Suppressor macrophage (primary cell): ENCODE results near the gene LCLAT1.

Experiments used
- DNase-seq, 4 experiments: peaks; one replicate each; pipeline ENCODE4 v3.0.0-alpha.2; 2020 to 2022
- total RNA-seq, 17 experiments: gene quantifications; one replicate each; lab custom pipeline; 2026; ENCODE audit warnings: mixed read lengths in 6 of 17, inconsistent platforms in 3 of 17; lab: John Stamatoyannopoulos, UW

The LCLAT1 gene
- 3.7 to 29.6 (median 13.7) reads per million in 17 experiments for total RNA-seq

DNA sequence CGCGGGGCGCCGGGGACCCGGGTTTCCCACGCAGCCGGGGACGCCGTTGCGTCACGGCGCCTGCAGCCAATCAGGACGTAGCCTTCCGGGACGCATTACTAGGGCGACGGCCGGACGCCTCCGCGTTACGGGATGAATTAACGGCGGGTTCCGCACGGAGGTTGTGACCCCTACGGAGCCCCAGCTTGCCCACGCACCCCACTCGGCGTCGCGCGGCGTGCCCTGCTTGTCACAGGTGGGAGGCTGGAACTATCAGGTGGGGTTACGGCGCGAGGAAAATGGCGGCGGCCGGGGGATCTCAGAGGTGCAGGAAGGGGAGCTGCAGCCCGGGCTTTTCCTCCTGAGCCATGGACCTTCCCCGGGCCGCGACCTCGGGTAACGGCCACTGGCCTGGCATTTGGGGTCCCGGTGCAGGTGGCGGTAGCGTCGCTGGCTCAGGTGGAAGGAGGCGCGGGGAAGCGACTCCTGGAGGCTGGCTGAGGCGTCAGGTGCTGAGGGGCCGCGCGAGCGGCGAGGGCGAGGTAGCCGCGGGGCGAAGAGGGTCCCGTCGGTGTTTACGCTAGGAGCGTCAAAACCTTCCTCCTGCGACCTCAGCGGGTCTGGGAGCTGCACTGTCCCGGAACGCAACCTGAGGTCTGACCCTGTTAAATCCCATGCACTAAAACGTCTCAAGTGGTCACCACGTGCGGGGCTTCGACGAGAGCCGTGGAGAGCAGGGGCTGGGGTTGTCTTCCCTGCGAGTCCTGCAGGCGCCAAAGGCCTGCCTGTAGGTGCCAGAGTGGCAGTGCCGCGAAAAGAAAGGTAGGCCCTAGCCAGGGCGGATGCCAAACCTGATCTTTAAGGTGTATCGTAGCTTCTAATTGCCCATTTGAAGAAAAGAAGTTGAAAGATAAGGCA lies at the start of gene LCLAT1:
LCLAT1 (plus strand) TSS at position 98 of the 897 bp plus-strand sequence. CDS start 78,345 bp downstream, outside the sequence.
- peak; percentile 91 to 94 (median 92) for DNase-seq

DNA sequence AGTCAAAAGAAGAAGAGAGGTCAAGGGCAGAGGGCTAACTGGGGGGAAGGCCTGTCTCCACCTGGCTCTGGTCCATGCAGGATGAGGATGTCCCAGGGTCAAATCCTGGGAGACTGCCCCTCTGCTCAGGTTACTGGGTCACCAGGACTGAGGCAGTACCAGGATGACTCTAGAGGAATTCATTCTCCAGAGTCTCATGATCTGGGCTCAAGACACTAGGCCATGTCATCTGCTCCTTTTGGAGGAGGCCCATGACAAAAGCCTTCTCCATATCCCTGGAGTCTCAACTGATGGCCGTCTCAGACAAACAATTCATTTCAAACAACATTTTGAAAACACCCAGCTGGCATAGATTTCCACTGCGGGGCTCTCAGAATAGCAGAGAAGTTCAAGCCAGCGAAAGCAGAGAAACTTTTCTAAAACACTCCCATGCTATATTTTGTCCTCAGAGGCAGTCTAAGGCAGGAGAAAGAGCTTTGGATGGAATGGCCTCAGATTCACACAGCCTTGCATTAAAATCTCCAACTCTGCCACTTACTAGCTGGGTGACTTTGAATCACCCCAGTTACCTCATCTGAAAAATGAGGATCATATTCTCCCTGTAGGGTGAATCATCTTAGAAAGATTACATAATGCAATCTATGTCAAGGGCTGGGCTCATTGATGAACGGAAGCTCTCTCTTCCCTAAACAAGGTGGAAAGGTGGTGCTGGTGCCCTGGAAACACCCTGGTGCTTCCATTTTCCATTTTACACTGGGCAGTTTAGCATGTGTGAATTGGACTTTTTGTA lies 48.8 kb upstream of the LCLAT1 start:
- DNase-seq: peak; percentile 36 to 76 (median 55)

DNA sequence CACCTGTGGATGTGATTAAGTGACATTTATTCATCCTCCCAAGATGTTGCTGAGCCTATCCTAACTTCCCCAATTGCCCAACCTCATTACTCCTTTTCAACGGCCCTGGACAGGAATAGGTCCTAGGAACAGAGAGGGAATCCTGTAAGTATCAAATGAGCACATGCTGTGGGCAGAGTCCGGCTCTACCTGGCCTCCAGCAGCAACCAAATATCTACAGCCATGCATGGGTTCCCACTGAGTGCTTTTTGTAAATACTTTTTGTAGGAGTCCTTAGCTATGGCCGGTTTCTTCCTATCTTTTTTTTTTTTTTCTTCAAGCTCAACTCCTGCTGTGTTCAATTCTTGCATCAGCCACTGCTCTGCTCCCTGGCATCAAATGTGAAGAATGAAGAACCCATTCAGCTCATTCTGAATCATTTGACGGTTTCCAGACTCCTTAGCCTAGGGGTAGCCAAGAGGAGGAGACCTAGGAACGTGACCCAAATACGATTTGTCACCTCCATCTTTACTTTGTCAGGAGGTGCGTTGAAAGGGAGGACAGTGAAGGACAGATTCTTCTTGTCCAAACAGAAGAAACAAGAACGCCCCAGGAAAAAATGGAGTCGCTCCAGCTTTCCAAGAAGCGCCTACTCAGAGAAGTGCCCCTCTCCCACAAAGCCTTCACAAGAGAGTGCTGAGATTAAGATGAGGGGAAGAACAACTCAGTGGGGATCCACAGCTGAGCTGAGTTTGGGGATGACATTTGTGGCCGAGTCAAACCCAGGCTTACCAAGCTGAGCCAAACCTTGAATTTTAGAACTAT lies 46.7 kb upstream of the LCLAT1 start:
- no peak for DNase-seq

DNA sequence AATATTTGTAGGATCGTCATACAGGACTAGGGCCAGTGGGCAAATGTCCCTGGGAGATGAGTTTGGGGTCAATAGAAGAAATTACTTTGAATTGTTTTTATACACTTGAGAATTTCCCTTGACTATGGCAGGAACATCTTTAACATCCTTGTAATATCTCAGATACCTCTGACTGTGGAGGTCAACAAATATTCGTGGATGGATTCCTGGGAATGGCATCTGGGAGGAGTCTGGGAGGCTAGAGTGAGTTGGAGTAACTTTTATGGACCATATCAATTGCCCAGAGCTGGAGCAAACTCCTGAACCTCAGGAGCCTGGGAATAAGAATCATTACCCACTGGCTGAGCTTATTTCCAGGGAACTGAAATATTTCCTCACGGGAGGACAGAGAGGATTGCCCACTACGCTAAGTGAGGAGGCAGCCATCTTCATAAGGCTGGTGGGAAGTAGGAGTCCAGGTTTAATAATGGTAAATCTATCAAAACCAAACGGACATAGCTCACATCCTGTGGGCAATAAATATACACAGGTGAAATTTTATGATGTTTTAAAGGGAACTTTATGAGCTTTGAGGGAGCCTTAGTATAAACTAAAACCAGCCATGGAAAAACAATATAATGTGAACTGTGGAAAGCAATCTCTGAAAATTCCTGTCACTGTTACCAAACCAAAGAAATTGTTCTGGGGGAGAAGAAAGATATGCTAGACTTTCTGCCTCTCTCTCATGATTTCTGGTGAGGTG lies 44.4 kb upstream of the LCLAT1 start:
- DNase-seq: no peak

DNA sequence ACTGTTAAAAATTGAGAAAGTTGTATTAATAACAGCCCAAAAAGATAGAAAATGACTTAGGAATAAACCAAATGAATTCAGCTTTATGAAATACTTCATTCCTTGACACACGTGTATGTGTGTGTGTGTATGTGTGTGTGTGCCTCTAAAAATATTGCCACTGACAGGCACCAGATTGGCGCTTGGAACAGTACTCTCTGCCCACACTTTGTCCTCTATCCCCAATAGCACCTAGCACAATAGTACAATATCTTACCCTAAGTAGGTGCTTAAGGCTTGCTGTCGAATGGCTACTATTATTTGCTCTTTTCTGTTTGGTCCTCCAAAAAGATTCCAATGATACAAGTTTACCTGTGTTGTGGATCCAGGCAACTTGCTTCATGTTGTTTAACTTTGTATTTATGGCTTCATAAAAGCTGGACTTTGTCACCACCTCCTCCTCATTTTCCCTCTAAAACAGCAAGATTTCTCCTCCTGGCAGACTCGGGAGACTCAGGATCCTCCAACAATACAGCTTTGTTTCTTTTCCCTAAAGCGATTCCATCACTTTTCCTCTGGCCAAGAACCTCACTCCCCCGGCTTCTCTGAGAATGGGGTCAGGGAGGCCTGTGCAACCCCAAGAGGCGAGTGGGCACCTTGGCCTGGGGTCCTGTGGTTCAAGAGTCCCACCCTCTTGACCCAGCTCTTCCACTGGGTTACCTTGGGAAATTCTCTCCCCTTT lies 43.3 kb upstream of the LCLAT1 start:
- no peak for DNase-seq

DNA sequence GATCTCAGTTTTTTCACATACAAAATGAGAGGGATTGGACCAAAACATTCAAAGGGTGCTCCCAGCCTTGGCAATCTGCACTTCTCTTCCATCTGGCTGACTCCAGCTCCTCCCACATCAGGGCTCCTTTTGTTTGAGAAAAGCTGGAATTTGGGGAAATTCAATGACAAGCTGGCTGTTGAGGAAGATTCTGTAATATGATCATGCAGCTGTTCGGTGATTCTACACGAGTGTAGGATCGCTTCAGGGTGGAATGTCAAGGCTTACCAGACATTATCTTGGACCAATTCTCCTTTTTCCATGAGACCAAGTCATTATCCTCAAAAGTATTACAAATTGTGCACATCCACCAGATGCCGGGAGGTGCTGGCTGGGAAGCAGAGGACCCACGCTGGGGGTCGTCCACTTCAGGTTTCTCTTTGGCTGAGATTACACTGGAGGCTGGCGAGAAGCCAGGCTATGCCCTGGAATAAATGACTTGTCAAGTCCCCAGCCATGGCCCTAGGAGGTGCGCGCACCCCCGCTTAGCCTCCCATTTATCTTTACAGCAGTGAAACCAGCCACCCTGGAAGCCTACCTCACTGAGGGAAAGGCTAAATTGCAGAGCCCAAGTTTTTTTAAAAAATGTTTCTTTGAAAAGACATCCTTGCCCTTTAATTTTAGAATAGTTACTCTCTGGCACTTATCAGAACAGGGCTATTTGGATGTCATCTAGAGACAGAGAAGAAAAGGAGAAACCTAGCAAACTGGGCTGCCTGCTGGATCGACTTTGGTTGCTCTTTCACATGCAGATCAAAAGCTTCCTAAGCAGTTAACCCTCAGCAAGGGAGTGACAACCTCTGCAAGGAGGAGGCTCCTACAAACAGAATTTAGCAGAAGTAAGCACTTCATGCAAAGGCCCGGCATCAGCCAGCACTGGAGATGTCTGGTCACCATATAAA lies 42.5 kb upstream of the LCLAT1 start:
- DNase-seq: no peak

DNA sequence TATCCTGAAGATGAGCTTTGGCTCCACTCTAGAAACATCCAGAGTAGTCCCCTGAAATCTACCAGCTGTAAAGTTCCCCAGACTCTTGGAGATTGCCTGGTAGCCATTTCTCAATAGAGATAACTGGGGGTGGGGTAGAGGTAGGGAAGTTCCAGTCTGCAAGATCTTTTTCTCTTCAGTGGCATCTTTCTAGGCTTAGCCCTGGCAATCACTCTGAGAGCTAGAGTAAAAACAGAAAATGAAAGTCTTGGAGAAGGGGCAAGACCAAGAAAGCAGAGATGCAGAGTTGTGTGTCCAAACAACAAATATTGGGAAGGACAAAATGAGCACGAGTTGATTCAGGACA lies 41.8 kb upstream of the LCLAT1 start:
- peak in 2 of 4 experiments; percentile 13 to 16 for DNase-seq

DNA sequence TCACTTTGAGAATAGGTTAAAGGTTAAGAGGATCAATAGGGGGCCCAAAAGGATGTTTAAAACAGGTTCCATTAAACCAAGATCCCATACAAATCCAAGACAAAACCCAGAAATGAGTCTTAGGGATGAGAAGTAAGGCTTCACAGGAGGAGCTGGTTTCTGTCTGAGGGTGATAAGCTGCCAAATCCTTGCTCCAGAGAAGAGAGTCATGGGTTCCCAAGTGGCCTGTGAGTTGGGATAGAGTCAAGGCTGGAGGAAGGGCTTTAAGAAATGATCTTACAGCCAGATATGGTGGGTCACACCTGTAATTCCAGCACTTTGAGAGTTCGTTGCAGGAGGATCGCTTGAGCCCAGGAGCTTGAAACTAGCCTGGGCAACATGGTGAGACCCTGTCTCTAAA lies 40.2 kb upstream of the LCLAT1 start:
- DNase-seq: no peak

DNA sequence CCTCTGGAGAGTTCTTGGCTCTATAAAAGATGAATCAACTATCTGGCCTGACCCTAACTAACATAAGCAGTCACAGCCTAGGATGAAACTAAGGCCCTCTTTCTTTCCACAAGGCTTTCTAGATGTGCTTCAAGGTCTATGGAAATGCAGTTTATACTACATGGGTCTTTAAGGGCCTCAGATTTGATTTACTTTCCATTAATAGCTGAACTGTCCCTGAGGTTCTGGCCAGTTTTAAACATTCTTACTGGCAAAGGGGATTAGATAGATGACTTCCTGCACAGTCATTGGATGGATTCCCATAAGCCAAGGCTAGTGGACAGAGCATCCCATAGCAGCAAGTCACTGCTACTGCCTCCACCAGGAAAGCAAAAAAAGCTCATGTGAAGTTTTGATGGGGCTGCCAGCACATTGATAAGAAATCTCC lies 38.1 kb upstream of the LCLAT1 start:
- DNase-seq: no peak

DNA sequence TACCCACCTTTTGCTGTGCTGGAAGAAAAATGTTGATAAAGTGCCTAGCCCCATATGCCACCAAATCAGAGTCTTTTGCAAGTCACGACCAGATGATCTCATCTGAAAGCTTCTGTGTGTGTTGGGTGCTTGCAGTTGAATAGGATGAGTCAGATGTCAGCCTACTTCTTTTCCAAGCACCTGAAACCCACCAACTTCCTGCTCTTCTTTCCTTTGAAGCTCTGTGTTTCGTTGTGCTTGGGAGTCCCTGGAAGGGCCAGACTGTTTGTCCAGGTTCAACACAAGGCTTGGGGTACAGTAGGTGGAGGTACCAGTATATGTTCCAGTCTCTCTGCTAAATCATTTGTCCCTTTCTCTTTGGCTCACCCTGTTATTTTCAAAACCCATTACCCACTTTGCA lies 36.8 kb upstream of the LCLAT1 start:
- peak; percentile 20 to 59 (median 46) for DNase-seq

DNA sequence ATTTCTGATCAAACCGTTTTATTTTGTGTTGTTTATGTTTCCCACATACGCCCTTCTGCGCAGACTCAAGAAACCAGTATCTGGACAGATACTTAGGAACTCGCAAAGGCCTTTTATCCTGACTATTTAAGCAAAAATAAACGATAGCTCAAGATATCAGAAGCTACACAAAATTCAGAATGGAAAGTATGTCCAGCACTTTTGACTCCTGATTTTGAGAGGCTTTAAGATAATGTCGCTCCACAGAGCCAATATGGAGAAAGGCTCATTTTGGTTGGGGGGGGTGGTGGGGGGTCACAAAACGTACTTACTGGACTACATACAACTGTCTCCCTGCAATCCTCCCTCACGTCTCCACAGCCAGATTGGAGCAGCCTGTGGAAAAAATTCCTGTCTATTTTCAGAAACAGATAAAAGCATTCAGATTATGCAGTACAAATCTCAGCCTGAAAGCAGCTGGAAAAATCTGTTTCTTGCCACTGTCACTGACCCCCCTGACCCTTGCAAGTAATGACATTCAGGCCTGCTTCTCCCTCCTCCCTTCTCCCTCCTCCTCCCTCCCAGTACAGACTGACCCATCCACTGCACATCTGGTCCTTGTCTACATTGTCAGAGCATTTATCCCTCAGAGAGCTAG lies 34.9 kb upstream of the LCLAT1 start:
- DNase-seq: no peak

DNA sequence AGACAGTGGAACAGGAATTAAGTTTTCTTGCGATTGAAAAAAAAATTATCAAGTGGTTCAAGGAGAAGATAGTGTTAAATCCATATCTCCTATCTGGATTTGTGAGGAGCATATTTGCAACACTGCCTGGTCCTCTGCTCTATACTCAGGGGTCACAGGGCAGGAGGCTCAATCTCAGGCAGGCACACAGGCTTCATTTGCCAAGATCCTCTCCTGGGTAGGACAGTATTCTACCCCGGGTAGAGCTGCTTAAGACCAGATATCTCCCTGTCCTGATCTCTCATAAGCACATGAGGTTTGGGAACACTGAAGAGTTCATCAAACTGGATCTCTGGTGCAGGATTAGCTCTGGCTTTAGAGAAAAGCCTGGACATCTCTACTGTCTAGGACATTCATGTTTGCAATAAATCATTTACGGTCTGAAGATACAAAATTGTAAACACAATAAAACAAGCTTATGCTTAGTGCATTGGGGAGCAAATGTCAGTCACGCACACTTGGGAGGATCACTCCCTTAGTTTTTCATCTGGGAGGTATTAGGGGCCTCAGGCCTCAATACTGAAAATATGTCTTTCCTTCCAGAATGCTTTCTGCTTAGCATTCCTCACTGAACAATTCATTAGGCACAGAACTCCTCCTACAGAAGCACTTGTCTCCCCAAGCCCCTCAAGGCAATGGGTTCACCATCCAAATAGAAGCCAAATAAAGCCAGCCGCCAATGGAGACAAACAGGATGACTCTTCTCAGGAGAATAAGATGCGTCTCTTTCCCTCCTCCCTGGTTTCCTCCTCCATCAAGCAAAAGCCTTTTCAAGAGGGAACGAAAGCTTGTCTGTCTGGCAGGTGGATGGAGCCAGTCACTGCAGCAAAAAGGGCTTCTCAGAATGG lies 34.1 kb upstream of the LCLAT1 start:
- DNase-seq: no peak

DNA sequence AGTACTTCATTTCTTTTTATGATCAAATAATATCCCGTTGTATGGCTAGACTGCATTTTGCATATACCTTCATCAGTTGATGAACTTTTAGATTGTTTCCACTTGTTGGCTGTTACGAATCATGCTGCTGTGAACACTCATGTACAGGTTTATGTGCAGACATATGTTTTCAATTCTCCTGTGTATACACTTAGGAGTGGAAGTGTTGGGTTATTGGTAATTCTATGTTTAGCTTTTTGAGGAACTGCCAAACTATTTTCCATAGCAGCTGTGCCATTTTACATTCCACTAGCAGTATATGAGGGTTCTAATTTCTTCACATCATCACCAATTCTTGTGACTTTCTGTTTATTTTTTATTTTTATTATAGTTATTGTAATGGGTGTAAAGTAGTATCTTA lies 32.1 kb upstream of the LCLAT1 start:
- DNase-seq: no peak

DNA sequence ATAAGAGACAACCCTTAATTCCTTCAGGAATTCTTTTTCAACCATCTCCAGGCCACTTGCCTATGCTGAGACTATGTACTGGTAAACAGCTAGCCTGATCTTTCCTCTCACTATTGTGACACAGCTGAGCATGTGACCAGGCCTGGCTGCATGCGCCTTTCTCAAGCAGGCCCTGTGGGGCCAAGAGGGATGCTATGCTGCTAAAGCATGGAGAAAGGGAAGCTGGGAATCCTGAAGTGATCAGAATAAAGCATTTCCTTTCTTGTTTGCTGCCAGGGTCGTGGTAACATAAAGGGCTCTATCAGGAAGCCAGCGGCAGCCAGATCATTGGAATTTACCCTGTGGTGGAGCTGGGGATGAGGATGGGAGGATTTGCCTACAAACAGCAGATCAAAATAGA lies 29.8 kb upstream of the LCLAT1 start:
- DNase-seq: peak; percentile 35 to 53 (median 41)

DNA sequence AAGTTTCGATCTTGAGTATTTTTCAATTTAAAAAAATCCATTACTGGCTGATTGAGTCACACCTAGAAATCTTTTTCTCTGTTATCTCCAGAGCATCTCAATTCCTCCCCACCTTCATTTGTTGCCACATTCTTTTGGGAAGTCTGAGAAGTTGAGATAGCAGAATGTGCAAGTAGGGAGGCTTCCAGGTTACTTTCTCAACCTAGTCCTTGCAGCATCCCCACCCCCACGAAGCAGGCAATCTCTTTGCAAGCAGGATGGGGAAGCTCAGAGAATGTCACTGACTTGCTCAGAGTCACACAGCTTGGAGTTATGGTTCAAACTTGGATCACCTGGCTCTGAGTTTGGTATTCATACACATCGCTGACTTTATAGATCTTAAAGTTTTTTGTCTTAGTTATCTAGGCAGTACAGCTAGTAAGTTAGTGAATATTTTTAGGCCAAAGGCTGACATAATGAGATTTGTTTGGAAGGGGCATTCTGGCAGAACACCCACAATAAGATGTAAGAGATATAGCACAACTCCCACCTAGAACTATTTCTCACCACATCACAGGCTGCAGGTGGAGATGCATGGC lies 25.9 kb upstream of the LCLAT1 start:
- peak in 1 of 4 experiments; percentile 21 for DNase-seq

DNA sequence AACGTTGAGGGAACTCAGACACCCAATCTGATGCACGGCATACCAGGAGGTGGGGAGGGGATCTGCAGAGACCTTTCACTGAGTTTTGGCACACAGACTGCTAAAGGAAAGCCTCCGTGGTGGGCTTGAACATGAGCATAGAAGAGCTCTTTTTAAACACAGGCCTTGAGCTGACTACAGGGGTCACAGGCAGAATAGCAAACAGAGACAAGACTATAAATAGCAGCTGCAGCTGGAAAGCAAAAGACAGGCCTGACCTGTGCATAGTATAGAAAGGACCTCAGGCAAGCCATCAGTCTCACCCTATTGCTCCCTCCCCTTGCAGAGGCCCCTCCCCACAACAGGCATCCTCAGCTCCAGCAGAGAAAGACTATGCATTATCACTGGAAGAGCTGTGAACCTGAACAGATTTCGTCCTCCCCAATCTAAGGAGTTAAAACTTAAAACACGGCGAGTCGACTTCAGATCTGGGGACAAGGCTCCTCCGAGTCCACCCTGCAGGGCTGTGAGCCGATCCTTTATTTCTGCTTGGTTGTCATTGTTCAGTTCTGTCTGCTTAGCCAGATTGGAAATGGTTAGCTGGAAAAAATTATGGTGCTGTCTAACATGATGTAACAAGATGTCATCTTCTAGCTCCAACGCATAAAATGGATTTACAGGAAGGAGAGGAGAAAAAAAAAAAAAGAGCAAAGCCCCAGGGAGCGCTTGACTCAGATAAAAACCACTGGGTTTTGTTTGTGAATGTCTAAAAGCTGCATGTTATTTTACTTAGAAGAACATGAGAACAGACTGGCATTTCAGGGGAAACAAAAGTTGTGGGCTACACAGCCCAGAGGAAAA lies 25.2 kb upstream of the LCLAT1 start:
- DNase-seq: no peak

DNA sequence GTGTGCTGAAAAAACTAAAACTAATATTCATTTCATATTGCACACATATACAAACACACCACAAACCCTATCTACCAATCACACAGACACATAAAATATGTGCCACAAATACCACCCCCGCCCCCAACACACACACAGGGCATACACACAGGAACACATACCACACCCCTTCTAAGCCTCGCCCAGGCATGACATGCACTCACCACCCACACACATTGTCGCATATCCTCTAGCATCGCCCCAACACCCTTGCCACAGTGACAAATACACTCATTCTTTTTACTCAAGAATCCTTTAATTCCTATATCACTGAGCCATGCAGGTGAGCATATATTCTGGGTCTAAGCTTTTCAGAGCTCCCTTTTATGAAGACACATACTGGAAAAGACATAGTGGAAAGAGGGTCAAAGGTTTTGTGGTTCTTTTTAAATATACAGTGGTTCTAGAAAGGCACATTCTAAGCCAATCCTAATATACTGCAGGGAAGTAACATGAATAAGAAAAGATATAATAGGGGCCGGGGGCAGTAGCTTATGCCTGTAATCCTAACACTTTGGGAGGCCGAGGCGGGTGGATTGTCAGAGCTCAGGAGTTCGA lies 24.5 kb upstream of the LCLAT1 start:
- peak in 3 of 4 experiments; percentile 37 to 47 (median 44) for DNase-seq
